ENCODE results near the gene NDUFA11.

The NDUFA11 gene

DNA sequence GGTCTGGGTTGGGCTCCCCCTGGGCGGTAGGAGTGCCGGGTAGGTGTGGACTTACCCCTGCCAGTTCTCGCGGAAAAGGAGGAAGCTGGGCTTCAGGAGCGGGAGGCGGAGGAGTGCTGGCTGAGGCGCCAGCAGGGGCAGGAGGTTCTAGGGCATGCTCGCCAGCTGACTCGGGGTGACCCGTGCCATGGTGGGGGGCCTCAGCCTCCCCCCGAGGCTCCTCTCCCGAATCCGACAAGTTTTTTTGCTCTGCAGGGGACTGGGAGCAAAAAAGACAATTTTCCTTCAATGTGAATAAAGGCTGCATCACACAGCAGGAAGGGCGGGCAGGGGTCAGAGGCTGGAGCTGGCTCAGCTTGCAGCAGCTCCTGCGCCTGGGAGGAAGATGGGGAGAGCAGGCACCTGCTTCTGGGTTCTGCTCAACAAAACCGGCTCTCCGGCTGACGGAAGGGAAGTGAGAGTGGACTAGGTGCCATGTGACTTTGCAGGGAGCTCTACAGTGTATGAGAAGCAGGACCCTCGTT lies 47.8 kb upstream of the NDUFA11 start:
- WGBS, 2 donors (ENCODE audit: extremely low coverage in 2 of 2, insufficient read length in 2 of 2, insufficient replicate concordance in 1 of 2) = no CpG with 5 or more reads among the region's 19 CpGs
- peaks cover 37 to 44% of the 10 kb centered on the region in 2 donors for H3K4me1 ChIP-seq (ENCODE audit: control insufficient read depth in 2 of 2, insufficient read depth in 1 of 2, low read depth in 1 of 2, low read length in 2 of 2)
- H4K91ac ChIP-seq (ENCODE audit: low read depth, low read length, poor library complexity) = no peak overlapping the region
- H3K79me1 ChIP-seq (ENCODE audit: low read depth, low read length) = peaks cover 17% of the 10 kb centered on the region
- no peak overlapping the region for H3K4me3 ChIP-seq (ENCODE audit: low read length in 2 of 2)
- H3K18ac ChIP-seq (ENCODE audit: low read length) = peak overlapping the region; percentile 11
- no peak overlapping the region for H3K27ac ChIP-seq (replicated peaks; ENCODE audit: low read length)
- H3K23ac ChIP-seq (ENCODE audit: low read depth, low read length, poor library complexity) = no peak overlapping the region
- no peaks in the 10 kb centered on the region for H3K9me3 ChIP-seq (replicated peaks in 1 of 2; ENCODE audit: control insufficient read depth in 2 of 2, insufficient read depth in 1 of 2, low read depth in 1 of 2, low read length in 2 of 2)
- no peak overlapping the region for H3K14ac ChIP-seq (ENCODE audit: low read length)
- H2BK15ac ChIP-seq (ENCODE audit: low read length) = no peak overlapping the region
- H2AFZ ChIP-seq (ENCODE audit: low read length) = no peak overlapping the region
- H2BK120ac ChIP-seq (ENCODE audit: low read depth, low read length) = no peak overlapping the region
- DNase-seq (ENCODE audit: low spot score) = no peak
- H2AK5ac ChIP-seq (ENCODE audit: low read depth, low read length) = no peak overlapping the region
- no peak overlapping the region for H2BK5ac ChIP-seq (ENCODE audit: low read length)
- no peak overlapping the region for H3K4ac ChIP-seq (ENCODE audit: low read length)
- H3K36me3 ChIP-seq (replicated peaks in 1 of 2; ENCODE audit: control insufficient read depth in 2 of 2, insufficient read depth in 2 of 2, low read length in 2 of 2) = peaks cover 0 to 34% of the 10 kb centered on the region in 2 donors
- H4K8ac ChIP-seq (ENCODE audit: low read depth, low read length) = no peak overlapping the region
- no peak overlapping the region for H3K4me2 ChIP-seq (ENCODE audit: insufficient read depth, low read length, poor library complexity, severe bottlenecking)
- no peaks in the 10 kb centered on the region for H3K27me3 ChIP-seq (ENCODE audit: control insufficient read depth in 3 of 3, insufficient read depth in 3 of 3, low read depth in 1 of 3, low read length in 3 of 3)
- H2BK12ac ChIP-seq (ENCODE audit: low read length) = no peak overlapping the region
- no peak overlapping the region for H3K9ac ChIP-seq (ENCODE audit: low read depth, low read length, poor library complexity)

DNA sequence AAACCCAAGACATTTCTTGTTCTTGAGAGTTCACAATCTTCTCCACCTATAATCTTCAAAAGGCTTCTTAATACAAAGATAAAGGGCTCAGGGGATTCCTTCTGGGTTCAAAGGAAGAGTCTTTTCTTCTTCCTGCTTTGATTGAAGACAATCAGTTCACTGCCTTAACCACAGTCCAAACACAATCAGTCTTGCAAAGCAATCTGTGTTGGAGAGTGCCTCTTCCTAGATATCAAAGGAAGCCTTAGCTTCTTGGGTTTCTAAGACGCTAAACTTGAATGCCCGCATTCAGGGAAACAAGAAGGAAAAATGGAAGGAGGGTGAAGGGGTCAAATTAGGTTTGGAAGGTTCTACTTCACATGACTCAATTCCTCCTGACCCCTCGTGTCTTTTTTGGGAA lies 47.2 kb upstream of the NDUFA11 start:
- no peak overlapping the region for H3K23ac ChIP-seq (ENCODE audit: low read depth, low read length, poor library complexity)
- no peak overlapping the region for H4K8ac ChIP-seq (ENCODE audit: low read depth, low read length)
- no peak overlapping the region for H2BK5ac ChIP-seq (ENCODE audit: low read length)
- H3K18ac ChIP-seq (ENCODE audit: low read length) = no peak overlapping the region
- H2BK15ac ChIP-seq (ENCODE audit: low read length) = no peak overlapping the region
- peaks cover 37 to 44% of the 10 kb centered on the region in 2 donors for H3K4me1 ChIP-seq (ENCODE audit: control insufficient read depth in 2 of 2, insufficient read depth in 1 of 2, low read depth in 1 of 2, low read length in 2 of 2)
- H3K14ac ChIP-seq (ENCODE audit: low read length) = no peak overlapping the region
- H2AFZ ChIP-seq (ENCODE audit: low read length) = no peak overlapping the region
- no peak overlapping the region for H3K27ac ChIP-seq (replicated peaks; ENCODE audit: low read length)
- WGBS, 2 donors (ENCODE audit: extremely low coverage in 2 of 2, insufficient read length in 2 of 2, insufficient replicate concordance in 1 of 2) = no CpG with 5 or more reads among the region's 3 CpGs
- no peak overlapping the region for H2BK12ac ChIP-seq (ENCODE audit: low read length)
- no peak overlapping the region for H3K4me3 ChIP-seq (ENCODE audit: low read length in 2 of 2)
- no peak overlapping the region for H3K4me2 ChIP-seq (ENCODE audit: insufficient read depth, low read length, poor library complexity, severe bottlenecking)
- no peak overlapping the region for H2AK5ac ChIP-seq (ENCODE audit: low read depth, low read length)
- no peak overlapping the region for H2BK120ac ChIP-seq (ENCODE audit: low read depth, low read length)
- no peak overlapping the region for H4K91ac ChIP-seq (ENCODE audit: low read depth, low read length, poor library complexity)
- H3K36me3 ChIP-seq (replicated peaks in 1 of 2; ENCODE audit: control insufficient read depth in 2 of 2, insufficient read depth in 2 of 2, low read length in 2 of 2) = peaks cover 0 to 41% of the 10 kb centered on the region in 2 donors
- H3K27me3 ChIP-seq (ENCODE audit: control insufficient read depth in 3 of 3, insufficient read depth in 3 of 3, low read depth in 1 of 3, low read length in 3 of 3) = no peaks in the 10 kb centered on the region
- H3K79me1 ChIP-seq (ENCODE audit: low read depth, low read length) = peaks cover 20% of the 10 kb centered on the region
- no peaks in the 10 kb centered on the region for H3K9me3 ChIP-seq (replicated peaks in 1 of 2; ENCODE audit: control insufficient read depth in 2 of 2, insufficient read depth in 1 of 2, low read depth in 1 of 2, low read length in 2 of 2)
- no peak for DNase-seq (ENCODE audit: low spot score)
- H3K4ac ChIP-seq (ENCODE audit: low read length) = no peak overlapping the region
- no peak overlapping the region for H3K9ac ChIP-seq (ENCODE audit: low read depth, low read length, poor library complexity)

DNA sequence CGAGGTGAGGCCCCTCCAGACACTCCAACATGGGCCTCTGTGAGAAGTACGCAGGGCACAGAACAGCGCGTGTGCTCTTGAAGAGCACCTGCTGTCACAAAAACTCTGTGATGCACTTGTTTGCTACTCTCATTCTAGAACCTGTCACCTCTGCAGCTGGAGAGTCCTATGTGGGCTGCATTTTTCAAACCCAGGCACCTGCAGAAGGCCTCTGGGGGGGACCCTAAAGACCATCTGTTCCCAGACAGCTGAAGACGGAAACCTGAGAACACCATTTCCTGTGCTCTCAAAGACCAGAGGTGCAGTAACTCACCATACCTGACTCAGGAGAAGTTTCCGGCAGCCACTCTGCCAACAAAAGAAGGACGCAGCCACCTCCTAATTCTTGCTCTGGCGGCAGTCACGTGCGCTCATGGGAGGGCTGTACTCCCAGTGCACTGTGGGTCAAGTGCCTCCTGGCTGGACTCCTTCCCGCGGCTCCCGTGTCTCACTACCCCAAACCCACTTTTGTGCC lies 46.3 kb upstream of the NDUFA11 start:
- H3K9ac ChIP-seq (ENCODE audit: low read depth, low read length, poor library complexity) = no peak overlapping the region
- H3K27me3 ChIP-seq (ENCODE audit: control insufficient read depth in 3 of 3, insufficient read depth in 3 of 3, low read depth in 1 of 3, low read length in 3 of 3) = no peaks in the 10 kb centered on the region
- H3K27ac ChIP-seq (replicated peaks; ENCODE audit: low read length) = no peak overlapping the region
- no peak overlapping the region for H2BK12ac ChIP-seq (ENCODE audit: low read length)
- H3K18ac ChIP-seq (ENCODE audit: low read length) = no peak overlapping the region
- no peak overlapping the region for H3K4me3 ChIP-seq (ENCODE audit: low read length in 2 of 2)
- no peak overlapping the region for H3K14ac ChIP-seq (ENCODE audit: low read length)
- no peak overlapping the region for H2AK5ac ChIP-seq (ENCODE audit: low read depth, low read length)
- whole genome bisulfite sequencing, 2 donors (ENCODE audit: extremely low coverage in 2 of 2, insufficient read length in 2 of 2, insufficient replicate concordance in 1 of 2) = no CpG with 5 or more reads among the region's 13 CpGs
- no peaks in the 10 kb centered on the region for H3K9me3 ChIP-seq (replicated peaks in 1 of 2; ENCODE audit: control insufficient read depth in 2 of 2, insufficient read depth in 1 of 2, low read depth in 1 of 2, low read length in 2 of 2)
- peaks cover 37 to 43% of the 10 kb centered on the region in 2 donors for H3K4me1 ChIP-seq (ENCODE audit: control insufficient read depth in 2 of 2, insufficient read depth in 1 of 2, low read depth in 1 of 2, low read length in 2 of 2)
- H3K23ac ChIP-seq (ENCODE audit: low read depth, low read length, poor library complexity) = no peak overlapping the region
- H2BK5ac ChIP-seq (ENCODE audit: low read length) = no peak overlapping the region
- H2AFZ ChIP-seq (ENCODE audit: low read length) = no peak overlapping the region
- DNase-seq (ENCODE audit: low spot score) = no peak
- no peak overlapping the region for H3K4me2 ChIP-seq (ENCODE audit: insufficient read depth, low read length, poor library complexity, severe bottlenecking)
- H2BK120ac ChIP-seq (ENCODE audit: low read depth, low read length) = no peak overlapping the region
- peaks cover 0 to 49% of the 10 kb centered on the region in 2 donors for H3K36me3 ChIP-seq (replicated peaks in 1 of 2; ENCODE audit: control insufficient read depth in 2 of 2, insufficient read depth in 2 of 2, low read length in 2 of 2)
- H3K4ac ChIP-seq (ENCODE audit: low read length) = no peak overlapping the region
- H4K8ac ChIP-seq (ENCODE audit: low read depth, low read length) = no peak overlapping the region
- H3K79me1 ChIP-seq (ENCODE audit: low read depth, low read length) = peaks cover 20% of the 10 kb centered on the region
- H2BK15ac ChIP-seq (ENCODE audit: low read length) = no peak overlapping the region
- H4K91ac ChIP-seq (ENCODE audit: low read depth, low read length, poor library complexity) = no peak overlapping the region

DNA sequence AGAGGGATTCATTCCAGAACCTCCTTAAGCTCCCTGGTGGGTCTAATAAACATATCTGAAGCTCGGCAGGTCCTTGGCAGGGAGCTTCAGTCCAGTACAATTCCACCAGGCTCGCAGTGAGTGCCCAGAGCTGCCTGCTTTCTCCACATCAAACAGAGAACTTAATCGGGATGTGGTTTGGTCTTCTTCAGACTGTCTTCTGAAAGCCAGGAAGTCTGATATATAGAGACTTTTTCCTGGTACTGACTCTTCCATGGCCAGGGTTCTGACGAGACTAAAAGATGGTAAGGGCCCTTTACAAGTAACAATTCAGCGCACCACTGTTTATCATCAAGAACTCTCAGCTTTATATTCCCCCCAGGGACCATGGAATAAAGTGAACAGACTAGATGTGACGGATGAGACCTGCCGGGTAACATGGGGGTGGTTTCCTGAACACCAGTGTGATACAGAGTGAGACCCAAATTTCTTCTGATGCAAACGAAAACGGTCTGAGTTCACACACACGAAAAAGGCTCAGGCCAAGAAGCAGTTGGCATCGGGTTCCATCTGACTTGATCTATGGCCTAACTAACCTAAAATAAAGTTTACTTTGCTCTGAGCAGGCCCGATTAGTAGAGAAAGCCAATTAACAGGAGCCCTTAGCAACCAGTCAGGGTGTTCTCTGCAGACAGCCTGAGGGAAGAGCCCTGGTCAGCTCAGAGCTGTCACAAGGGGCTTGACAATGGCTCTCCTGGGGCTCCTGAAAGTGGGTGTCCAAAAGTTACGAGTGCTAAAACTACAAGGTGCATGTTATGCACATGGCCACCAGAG lies 45.4 kb upstream of the NDUFA11 start:
- no peak overlapping the region for H3K4me2 ChIP-seq (ENCODE audit: insufficient read depth, low read length, poor library complexity, severe bottlenecking)
- H4K8ac ChIP-seq (ENCODE audit: low read depth, low read length) = no peak overlapping the region
- H3K9me3 ChIP-seq (replicated peaks in 1 of 2; ENCODE audit: control insufficient read depth in 2 of 2, insufficient read depth in 1 of 2, low read depth in 1 of 2, low read length in 2 of 2) = no peaks in the 10 kb centered on the region
- no peak overlapping the region for H2BK12ac ChIP-seq (ENCODE audit: low read length)
- H4K91ac ChIP-seq (ENCODE audit: low read depth, low read length, poor library complexity) = no peak overlapping the region
- H3K14ac ChIP-seq (ENCODE audit: low read length) = no peak overlapping the region
- no peak overlapping the region for H2BK15ac ChIP-seq (ENCODE audit: low read length)
- no peak overlapping the region for H3K4me3 ChIP-seq (ENCODE audit: low read length in 2 of 2)
- H3K27me3 ChIP-seq (ENCODE audit: control insufficient read depth in 3 of 3, insufficient read depth in 3 of 3, low read depth in 1 of 3, low read length in 3 of 3) = no peaks in the 10 kb centered on the region
- no peak overlapping the region for H2BK5ac ChIP-seq (ENCODE audit: low read length)
- H3K18ac ChIP-seq (ENCODE audit: low read length) = no peak overlapping the region
- no peak for DNase-seq (ENCODE audit: low spot score)
- no peak overlapping the region for H3K4ac ChIP-seq (ENCODE audit: low read length)
- no peak overlapping the region for H3K23ac ChIP-seq (ENCODE audit: low read depth, low read length, poor library complexity)
- peaks cover 20% of the 10 kb centered on the region for H3K79me1 ChIP-seq (ENCODE audit: low read depth, low read length)
- H3K27ac ChIP-seq (replicated peaks; ENCODE audit: low read length) = no peak overlapping the region
- H2AK5ac ChIP-seq (ENCODE audit: low read depth, low read length) = no peak overlapping the region
- H3K9ac ChIP-seq (ENCODE audit: low read depth, low read length, poor library complexity) = no peak overlapping the region
- WGBS, 2 donors (ENCODE audit: extremely low coverage in 2 of 2, insufficient read length in 2 of 2, insufficient replicate concordance in 1 of 2) = no CpG with 5 or more reads among the region's 13 CpGs
- H3K4me1 ChIP-seq (ENCODE audit: control insufficient read depth in 2 of 2, insufficient read depth in 1 of 2, low read depth in 1 of 2, low read length in 2 of 2) = peaks cover 30 to 35% of the 10 kb centered on the region in 2 donors
- peaks cover 0 to 51% of the 10 kb centered on the region in 2 donors for H3K36me3 ChIP-seq (replicated peaks in 1 of 2; ENCODE audit: control insufficient read depth in 2 of 2, insufficient read depth in 2 of 2, low read length in 2 of 2)
- H2AFZ ChIP-seq (ENCODE audit: low read length) = no peak overlapping the region
- H2BK120ac ChIP-seq (ENCODE audit: low read depth, low read length) = no peak overlapping the region
